ENCODE measurements around the gene PARD3. TPM values are rescaled to one million over a fixed set of nuclear protein-coding genes. Genes with fewer than 3 reads are reported as not detected.

The PARD3 gene
- total RNA-seq, 2 experiments from 2014 or later, result 0.53 to 0.71 TPM

- intact Hi-C loops (cut with DNase I, micrococcal nuclease), result no loop called here
- Mint-ChIP-seq H3K4me1 (ENCODE audit: low read depth) (no peaks in the 10 kb centered on the region), H3K4me3 (no peak overlapping the region), H3K36me3 (ENCODE audit: low read depth) (no peaks in the 10 kb centered on the region), H3K27ac (no peak overlapping the region), H3K9me3 (no peaks in the 10 kb centered on the region), H3K27me3 (no peaks in the 10 kb centered on the region)
- DNase-seq, result no peak
- no peak for ATAC-seq (ENCODE audit: poor library complexity)
- Histone ChIP-seq H3K27me3 (ENCODE audit: control insufficient read depth in 1 of 2, insufficient read depth in 2 of 2, low read length in 2 of 2) (no peaks in the 10 kb centered on the region), H3K4me3 (ENCODE audit: low read length) (no peak overlapping the region), H3K4me1 (ENCODE audit: insufficient read depth, low read length) (no peaks in the 10 kb centered on the region), H3K9me3 (ENCODE audit: control insufficient read depth in 1 of 2, insufficient read depth in 1 of 2, low read length in 2 of 2) (no peaks in the 10 kb centered on the region), H3K27ac (ENCODE audit: low read depth in 1 of 2, low read length in 2 of 2) (no peak overlapping the region), H3K36me3 (ENCODE audit: insufficient read depth, low read length) (no peaks in the 10 kb centered on the region)
- ChIA-PET POLR2A (no interaction called here), CTCF (no interaction called here)
- TF ChIP-seq CTCF (IDR thresholded peaks at IDR 0.05), result no peak
These were observed 407.7 kb downstream of the PARD3 start for GRCh38 chr10:34407324-34407805.

- no peak overlapping the region for H3K27ac ChIP-seq (ENCODE audit: low read depth in 1 of 2, low read length in 2 of 2)
- H3K9me3 ChIP-seq (ENCODE audit: control insufficient read depth in 1 of 2, insufficient read depth in 1 of 2, low read length in 2 of 2), result no peaks in the 10 kb centered on the region
- Mint-ChIP-seq H3K4me3 (no peak overlapping the region), H3K4me1 (ENCODE audit: low read depth) (no peaks in the 10 kb centered on the region), H3K27me3 (no peaks in the 10 kb centered on the region), H3K9me3 (no peaks in the 10 kb centered on the region), H3K27ac (no peak overlapping the region), H3K36me3 (ENCODE audit: low read depth) (no peaks in the 10 kb centered on the region)
- POLR2A ChIA-PET, result no interaction called here
- H3K4me1 ChIP-seq (ENCODE audit: insufficient read depth, low read length), result no peaks in the 10 kb centered on the region
- intact Hi-C loops (cut with DNase I, micrococcal nuclease), result no loop called here
- DNase-seq, result no peak
- no peaks in the 10 kb centered on the region for H3K36me3 ChIP-seq (ENCODE audit: insufficient read depth, low read length)
- no peak overlapping the region for H3K4me3 ChIP-seq (ENCODE audit: low read length)
- H3K27me3 ChIP-seq (ENCODE audit: control insufficient read depth in 1 of 2, insufficient read depth in 2 of 2, low read length in 2 of 2), result no peaks in the 10 kb centered on the region
- TF ChIP-seq CTCF (IDR thresholded peaks at IDR 0.05), result no peak
- CTCF ChIA-PET, result no interaction called here
- ATAC-seq (ENCODE audit: poor library complexity), result no peak
These were observed 408.4 kb downstream of the PARD3 start for GRCh38 chr10:34406463-34407323.

DNA sequence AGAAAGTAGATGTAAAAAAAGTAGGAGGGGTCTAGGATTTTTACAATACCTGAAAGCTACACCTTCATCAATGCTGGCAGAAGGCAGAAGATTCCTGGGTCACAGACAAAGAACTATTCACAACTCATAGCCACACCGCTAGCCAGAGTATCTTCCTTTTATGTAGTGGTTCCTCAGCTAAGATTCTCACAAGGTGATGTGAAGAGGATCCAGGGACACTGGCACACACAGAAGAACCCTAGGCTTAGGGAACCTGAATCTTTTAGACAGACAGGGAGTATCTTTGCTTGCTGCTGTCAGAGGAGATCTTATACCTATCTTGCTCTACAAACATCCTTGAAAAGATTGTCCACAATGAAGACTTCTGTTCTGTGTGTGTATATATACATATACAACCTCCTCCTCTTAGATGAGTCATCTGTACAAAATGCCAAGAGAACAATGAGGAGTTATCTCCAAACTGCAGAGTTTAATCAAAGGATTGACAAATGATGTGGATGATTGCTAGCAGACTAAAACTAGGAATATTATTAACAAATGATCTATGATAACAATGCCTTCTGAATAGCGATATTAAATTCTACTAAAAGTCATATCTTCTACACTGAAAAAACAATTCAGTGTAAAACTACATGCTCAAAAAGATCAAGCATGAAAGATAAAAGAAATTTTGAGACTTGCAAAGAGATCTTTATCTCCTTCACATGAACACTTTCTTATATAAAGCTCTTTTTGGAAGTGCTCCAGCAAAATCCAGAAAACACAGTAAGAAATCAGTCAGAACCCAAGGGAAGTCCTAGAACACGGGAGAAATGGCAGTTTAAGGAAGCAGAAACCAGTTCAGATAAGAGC lies 409.3 kb downstream of the PARD3 start:
- Mint-ChIP-seq H3K4me1 (ENCODE audit: low read depth) (no peaks in the 10 kb centered on the region), H3K27me3 (no peaks in the 10 kb centered on the region)
- intact Hi-C loops (cut with DNase I, micrococcal nuclease), result no loop called here

More for the DNA sequence above, 409.3 kb downstream of the PARD3 start:
- POLR2A ChIA-PET, result no interaction called here
- DNase-seq (no peak), ATAC-seq (ENCODE audit: poor library complexity) (no peak)
- no peak overlapping the region for H3K4me3 Mint-ChIP-seq
- Histone ChIP-seq H3K27ac (ENCODE audit: low read depth in 1 of 2, low read length in 2 of 2) (no peak overlapping the region), H3K4me1 (ENCODE audit: insufficient read depth, low read length) (no peaks in the 10 kb centered on the region), H3K4me3 (ENCODE audit: low read length) (no peak overlapping the region), H3K9me3 (ENCODE audit: control insufficient read depth in 1 of 2, insufficient read depth in 1 of 2, low read length in 2 of 2) (no peaks in the 10 kb centered on the region), H3K27me3 (ENCODE audit: control insufficient read depth in 1 of 2, insufficient read depth in 2 of 2, low read length in 2 of 2) (no peaks in the 10 kb centered on the region), H3K36me3 (ENCODE audit: insufficient read depth, low read length) (no peaks in the 10 kb centered on the region)
- CTCF ChIA-PET, result no interaction called here
- no peaks in the 10 kb centered on the region for H3K9me3 Mint-ChIP-seq
- no peaks in the 10 kb centered on the region for H3K36me3 Mint-ChIP-seq (ENCODE audit: low read depth)
- H3K27ac Mint-ChIP-seq, result no peak overlapping the region
- TF ChIP-seq CTCF (IDR thresholded peaks at IDR 0.05), result no peak
